Neuron (in vitro differentiated cells): ENCODE data around the gene VILL.
"Not testable (repeated sequence)": the region's sequence is repeated elsewhere in the genome, so short reads cannot be mapped to it uniquely, and the experiment has no call there.

ENCODE experiments used
- H2AFZ ChIP-seq: one replicate; pipeline ENCODE4 v1.6.1; 2013; ENCODE audit warnings: low read depth, mild to moderate bottlenecking, inconsistent platforms, low read length, moderate library complexity
- H3K27me3 ChIP-seq: one replicate; pipeline ENCODE4 v1.6.1; 2013; ENCODE audit warnings: low read length; ENCODE audit not compliant: insufficient read depth
- H3K36me3 ChIP-seq: one replicate; pipeline ENCODE4 v1.6.1; 2013; ENCODE audit warnings: low read length; ENCODE audit not compliant: insufficient read depth
- H3K4me1 ChIP-seq: one replicate; pipeline ENCODE4 v1.6.1; 2013; ENCODE audit warnings: low read length; ENCODE audit not compliant: insufficient read depth
- H3K4me3 ChIP-seq: 2 replicates; pipeline ENCODE4 v1.5.1; 2013; ENCODE audit warnings: mild to moderate bottlenecking, low read length, moderate library complexity
- H3K9me3 ChIP-seq: one replicate; pipeline ENCODE4 v1.6.1; 2013; ENCODE audit warnings: low read length

VILL gene

DNA sequence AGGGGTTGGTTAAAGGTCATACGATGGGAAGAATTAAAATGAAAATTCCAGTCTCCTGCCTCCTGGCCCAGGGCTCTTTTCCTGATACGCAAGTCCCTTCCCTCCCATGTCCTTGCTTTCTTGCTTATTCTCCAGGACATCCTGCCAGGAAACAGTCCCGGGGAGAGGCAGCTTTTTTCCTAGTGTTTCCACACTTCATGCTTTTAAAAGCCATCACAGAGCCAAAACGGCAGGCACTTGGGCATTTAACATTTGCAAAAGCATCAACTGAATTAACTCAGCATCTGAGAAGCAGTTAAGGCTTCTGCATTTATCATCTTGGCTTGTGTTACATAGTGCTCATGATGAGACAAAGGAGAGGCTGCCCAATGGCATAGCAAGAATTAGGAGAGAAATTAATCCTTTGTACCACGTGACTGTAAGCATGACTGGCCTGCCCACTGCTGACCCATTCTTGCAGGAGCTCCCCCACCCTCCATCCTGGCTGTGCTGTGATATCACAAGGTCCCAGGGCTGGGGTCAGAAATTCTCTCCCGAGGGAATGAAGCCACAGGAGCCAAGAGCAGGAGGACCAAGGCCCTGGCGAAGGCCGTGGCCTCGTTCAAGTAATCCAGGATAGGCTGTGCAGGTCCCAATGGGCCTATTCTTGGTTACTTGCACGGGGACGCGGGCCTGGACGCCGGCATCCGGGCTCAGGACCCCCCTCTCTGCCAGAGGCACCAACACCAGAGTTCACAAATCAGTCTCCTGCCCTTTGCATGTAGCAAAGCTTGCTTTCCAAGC is 21.6 kb upstream of the VILL start:
- Histone ChIP-seq H3K9me3 (peaks cover 2% of the 10 kb centered on the region), H3K36me3 (peaks cover 31% of the 10 kb centered on the region), H3K27me3 (no peaks in the 10 kb centered on the region), H2AFZ (no peak overlapping the region), H3K4me3 (no peak overlapping the region), H3K4me1 (peaks cover 7% of the 10 kb centered on the region)

DNA sequence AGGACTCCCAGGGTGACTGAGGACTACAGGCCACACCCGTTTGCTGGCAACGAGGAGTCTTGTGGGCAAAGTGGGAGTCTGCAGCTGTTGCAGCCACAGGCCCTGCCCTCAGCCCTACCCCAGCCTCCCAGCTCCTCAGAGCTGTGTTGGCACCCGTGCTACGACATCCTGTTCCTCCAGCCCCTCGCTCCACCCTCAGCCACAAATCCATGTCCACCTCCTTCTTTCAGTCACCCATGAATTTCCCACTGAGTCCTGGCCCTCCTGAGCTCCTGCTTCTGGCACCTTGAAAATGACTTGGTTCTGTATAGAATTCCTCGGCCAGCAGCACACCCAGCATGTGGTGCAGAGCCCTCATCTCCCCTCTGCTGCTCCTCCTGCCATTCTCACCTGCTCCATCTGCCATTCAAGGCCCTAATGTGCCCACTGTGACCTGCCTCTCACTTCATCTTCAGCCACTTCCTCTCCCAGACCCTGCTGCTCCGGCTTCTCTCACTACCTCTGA is 20.9 kb upstream of the VILL start:
- H2AFZ ChIP-seq, result no peak overlapping the region
- peaks cover 29% of the 10 kb centered on the region for H3K36me3 ChIP-seq
- peaks cover 2% of the 10 kb centered on the region for H3K9me3 ChIP-seq
- H3K4me3 ChIP-seq, result no peak overlapping the region
- peaks cover 7% of the 10 kb centered on the region for H3K4me1 ChIP-seq
- H3K27me3 ChIP-seq, result no peaks in the 10 kb centered on the region

DNA sequence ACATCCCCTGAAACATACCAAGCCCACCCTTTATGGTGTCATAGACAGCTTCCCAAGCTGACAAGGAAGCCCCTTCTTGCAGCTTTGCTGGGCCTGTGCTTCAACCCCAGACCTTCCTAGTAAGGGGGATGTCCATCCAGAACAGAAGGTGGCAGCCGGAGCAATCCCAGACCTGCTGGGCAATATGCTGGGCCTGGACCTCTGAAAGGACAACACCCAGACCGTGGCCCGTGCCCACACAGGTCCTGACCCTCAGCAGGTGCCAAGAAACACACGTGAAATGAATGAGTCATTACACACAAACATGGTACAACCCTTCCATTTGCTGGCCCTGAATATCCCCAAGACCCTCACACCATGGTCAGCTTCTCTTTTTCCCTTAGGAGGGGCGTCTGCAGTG is 19.8 kb upstream of the VILL start:
- Histone ChIP-seq H3K4me3 (no peak overlapping the region), H3K9me3 (peaks cover 2% of the 10 kb centered on the region), H3K4me1 (peaks cover 7% of the 10 kb centered on the region), H3K27me3 (no peaks in the 10 kb centered on the region), H3K36me3 (peaks cover 28% of the 10 kb centered on the region), H2AFZ (no peak overlapping the region)

DNA sequence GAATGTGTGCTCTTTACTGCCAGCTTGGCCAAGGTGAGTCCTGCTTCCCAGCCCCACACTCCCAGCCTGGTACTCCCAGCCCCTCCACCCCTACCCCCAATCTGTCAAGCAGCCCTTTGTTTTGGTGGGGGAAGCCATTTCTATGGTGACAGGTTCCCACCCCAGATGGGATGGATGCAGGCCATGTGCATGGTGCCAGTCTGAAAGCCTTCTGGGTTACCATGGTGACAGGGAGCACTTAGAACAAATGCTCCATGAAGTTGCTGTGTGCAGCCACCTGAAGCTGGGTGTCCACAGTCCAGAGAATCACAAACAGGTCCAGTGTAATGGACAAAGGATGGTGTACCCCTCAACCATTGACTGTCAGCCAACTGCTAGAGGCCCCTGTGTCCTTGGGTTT is 19.1 kb upstream of the VILL start:
- H2AFZ ChIP-seq, result no peak overlapping the region
- H3K27me3 ChIP-seq, result no peaks in the 10 kb centered on the region
- no peak overlapping the region for H3K4me3 ChIP-seq
- H3K4me1 ChIP-seq, result peaks cover 7% of the 10 kb centered on the region
- H3K36me3 ChIP-seq, result peaks cover 31% of the 10 kb centered on the region
- H3K9me3 ChIP-seq, result peaks cover 2% of the 10 kb centered on the region

DNA sequence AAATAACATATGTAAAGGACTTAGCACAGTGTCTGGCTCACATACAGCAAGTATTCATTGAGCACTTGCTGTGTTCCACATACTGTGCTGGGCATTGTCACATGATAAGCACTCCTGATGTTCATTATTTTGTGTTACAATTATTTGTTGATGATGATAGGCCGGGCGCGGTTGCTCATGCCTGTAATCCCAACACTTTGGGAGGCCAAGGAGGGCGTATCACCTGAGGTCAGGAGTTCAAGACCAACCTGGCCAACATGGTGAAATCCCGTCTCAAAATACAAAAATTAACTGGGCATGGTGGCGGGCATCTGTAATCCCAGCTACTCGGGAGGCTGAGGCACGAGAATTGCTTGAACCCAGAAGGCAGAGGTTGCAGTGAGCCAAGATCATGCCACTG is 18.5 kb upstream of the VILL start:
- not testable (repeated sequence) for H3K9me3 ChIP-seq, H3K4me3 ChIP-seq, H3K27me3 ChIP-seq, H3K4me1 ChIP-seq, H2AFZ ChIP-seq
- H3K36me3 ChIP-seq, result peaks cover 31% of the 10 kb centered on the region

DNA sequence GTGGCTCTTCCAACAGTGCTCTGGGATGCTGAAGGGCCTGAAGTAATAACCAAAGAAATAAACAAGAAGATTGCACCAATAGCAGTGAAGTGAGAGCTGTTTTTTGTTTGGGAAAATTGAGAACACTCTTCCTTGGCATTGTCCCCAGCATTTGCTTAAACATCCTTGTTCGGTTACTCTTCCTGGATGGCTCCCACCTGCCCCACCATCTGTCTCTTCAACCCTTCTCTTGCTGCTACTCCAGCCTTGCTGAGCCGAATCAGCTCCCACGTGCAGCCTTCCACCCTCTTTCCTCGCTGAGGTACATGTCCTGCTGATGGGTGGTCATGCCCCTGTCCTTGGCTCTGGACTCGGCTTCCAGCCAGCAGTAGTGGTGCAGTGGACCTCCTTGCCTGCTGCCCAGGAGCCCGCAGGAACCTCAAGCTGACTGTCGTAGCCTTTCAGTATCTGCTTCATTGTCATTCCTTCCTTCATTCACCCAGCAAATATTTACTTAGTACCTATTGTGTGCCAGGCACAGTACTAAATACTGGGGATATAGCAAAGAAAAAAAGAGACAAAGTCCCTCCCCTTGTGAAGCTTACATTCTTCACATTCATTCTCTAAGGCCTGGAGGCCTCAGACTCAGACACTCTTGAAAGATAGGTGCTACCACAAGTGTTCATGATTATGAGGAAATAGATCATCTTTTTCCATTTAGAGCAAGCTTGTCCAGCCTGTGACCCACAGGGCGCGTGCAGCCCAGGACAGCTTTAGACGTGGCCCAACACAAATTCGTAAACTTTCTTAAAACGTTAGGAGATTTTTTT is 17.1 kb upstream of the VILL start:
- Histone ChIP-seq H3K9me3 (peaks cover 2% of the 10 kb centered on the region), H3K4me3 (no peak overlapping the region), H3K36me3 (peaks cover 27% of the 10 kb centered on the region), H2AFZ (no peak overlapping the region), H3K27me3 (no peaks in the 10 kb centered on the region), H3K4me1 (peaks cover 7% of the 10 kb centered on the region)

DNA sequence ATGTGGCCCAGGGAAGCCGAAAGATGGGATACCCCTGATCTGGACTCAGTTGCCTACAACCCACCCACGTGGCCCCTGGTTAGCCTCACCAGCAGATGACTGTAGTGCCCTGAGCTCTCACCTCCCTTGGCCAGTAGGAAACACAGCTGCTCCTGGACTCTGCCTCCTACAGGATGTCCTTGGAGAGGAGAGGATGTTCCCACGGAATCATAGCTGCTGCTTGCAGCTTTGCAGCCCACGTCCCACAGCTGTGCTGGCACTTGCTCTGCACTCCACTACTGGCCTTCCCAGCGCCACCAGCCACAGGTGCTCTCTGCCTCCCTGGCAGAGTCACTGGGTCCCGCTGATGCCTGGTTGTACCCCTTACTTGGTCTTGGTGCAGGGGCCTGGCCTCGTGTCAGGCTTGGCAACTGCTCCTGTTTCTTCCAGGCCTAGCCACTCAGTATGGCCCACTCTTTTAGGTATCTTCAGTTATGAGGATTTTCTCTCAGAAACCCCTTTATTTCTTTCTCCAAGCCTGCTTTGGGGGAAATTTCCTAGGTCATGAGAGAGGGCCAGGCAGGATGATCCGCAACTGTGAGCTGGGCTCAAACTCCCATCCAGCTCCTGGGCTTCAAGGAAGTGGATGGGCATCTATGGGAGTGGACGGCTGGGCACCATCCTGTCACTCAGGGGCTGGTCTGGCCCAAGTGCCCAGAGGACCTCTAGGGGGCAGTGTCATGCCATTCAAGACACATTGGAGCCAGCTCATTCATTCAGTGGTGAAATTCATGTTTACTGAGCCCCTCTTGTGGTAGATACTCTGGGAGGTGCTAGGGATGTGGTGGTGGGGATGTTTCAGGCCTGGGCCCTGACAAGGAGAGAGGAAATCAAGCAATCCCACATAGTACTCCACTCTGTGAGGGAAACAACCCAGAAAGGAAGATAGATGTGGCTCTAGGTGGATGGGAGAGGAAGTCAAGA is 16.2 kb upstream of the VILL start:
- H3K9me3 ChIP-seq, result peaks cover 2% of the 10 kb centered on the region
- no peak overlapping the region for H2AFZ ChIP-seq
- no peaks in the 10 kb centered on the region for H3K27me3 ChIP-seq
- H3K4me3 ChIP-seq, result no peak overlapping the region
- peaks cover 27% of the 10 kb centered on the region for H3K36me3 ChIP-seq
- H3K4me1 ChIP-seq, result peaks cover 7% of the 10 kb centered on the region

DNA sequence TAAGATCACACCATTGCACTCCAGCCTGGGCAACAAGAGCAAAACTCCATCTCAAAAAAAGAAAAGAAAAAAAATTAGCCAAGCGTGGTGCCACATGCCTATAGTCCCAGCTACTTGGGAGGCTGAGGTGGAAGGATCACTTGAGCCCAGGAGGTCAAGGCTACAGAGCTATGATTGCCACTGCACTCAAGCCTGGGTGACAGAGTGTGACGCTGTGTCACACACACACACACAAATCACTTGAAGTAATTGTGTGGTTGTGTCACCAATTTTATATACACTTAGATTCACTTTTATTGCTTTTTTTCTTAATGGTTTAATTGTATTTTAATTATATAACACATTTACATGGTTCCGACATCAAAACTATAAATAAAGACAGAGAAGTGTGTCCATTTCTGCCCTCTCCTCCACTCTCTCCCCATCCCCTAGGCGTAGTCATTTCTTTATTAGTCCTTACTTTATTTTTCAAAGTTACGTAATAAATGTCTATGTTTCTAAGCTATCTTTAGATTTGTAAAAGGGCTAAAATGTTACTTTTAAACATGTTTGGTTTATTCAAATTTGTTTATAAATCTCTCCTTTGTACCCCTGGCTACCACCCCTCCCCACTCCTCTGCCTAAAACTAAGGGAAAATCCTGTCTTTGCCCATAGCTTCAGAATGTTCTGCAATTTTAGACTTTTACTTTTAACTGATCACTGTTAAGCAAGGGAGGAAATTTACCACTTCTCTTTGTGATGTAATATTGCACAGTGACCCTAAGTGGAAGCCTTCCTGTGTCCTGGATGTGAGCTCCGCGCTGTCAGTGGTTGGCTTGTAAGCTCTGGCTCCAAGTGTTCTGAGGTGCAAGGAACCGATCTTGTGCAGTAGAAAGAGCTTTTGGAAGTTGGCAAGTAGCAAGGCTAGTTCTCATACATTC is 10.8 kb upstream of the VILL start:
- Histone ChIP-seq H3K4me3 (no peak overlapping the region), H2AFZ (no peak overlapping the region), H3K9me3 (no peaks in the 10 kb centered on the region), H3K36me3 (peaks cover 28% of the 10 kb centered on the region), H3K27me3 (no peaks in the 10 kb centered on the region), H3K4me1 (no peaks in the 10 kb centered on the region)

DNA sequence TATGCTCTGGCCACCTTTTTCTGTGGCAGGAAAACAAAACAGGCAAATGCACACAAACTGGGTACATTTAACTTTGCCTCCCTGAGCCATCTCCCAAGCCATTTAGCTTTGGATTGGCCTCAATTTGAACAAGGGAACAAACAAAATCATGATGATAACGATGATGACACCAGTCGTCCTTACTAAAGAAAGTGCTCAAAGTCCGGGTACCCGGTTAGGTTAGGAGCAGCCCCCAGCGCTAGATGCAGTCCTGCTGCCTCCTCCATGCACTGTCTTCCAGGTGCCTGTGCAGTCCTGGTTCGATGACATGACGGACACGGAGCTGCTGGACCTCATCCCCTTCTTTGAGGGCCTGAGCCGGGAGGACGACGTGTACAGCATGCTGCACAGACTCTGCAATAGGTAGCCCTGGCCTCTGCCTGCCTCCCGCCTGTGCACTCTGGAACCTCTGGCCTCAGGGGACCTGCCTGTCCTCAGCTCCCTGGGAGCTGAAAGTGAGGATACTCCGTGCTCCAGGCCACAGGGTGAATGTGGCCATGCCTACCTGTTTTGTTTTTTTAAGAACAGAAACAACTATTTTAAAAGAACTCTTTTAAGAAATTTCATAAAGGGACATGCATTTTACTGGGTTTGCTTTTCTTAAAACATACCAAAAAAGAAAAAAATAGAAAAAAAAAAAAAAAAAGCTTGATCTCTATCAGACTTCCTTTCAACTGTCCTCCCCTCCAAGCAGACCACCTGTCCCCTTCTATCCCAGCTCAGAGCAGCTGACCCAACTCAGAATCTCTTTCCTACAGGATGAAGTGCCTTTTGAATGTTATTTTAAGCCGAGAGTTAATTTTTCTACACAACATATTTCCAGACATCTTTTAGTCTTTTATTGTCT is 9.9 kb upstream of the VILL start:
- H3K9me3 ChIP-seq, result no peaks in the 10 kb centered on the region
- H3K36me3 ChIP-seq, result peaks cover 25% of the 10 kb centered on the region
- H3K4me3 ChIP-seq, result no peak overlapping the region
- no peak overlapping the region for H2AFZ ChIP-seq
- no peaks in the 10 kb centered on the region for H3K4me1 ChIP-seq
- no peaks in the 10 kb centered on the region for H3K27me3 ChIP-seq

DNA sequence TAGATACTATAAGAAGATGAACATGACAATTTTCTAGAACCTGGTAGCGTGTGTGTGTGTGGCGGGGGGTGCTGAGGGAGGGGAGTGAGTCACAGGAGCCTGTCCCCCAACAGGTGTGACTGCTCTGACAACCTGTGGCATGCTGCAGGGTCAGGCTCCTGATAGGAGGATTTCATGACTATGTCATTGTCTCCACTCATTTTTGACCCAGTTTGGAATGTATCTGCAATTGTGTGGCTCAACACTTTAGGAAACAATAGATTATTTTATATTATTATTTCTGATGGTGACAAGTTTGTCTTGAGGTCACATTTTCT is 9.3 kb upstream of the VILL start:
- H3K4me3 ChIP-seq, result no peak overlapping the region
- H3K4me1 ChIP-seq, result no peaks in the 10 kb centered on the region
- no peaks in the 10 kb centered on the region for H3K9me3 ChIP-seq
- H2AFZ ChIP-seq, result no peak overlapping the region
- H3K27me3 ChIP-seq, result no peaks in the 10 kb centered on the region
- H3K36me3 ChIP-seq, result peaks cover 19% of the 10 kb centered on the region

DNA sequence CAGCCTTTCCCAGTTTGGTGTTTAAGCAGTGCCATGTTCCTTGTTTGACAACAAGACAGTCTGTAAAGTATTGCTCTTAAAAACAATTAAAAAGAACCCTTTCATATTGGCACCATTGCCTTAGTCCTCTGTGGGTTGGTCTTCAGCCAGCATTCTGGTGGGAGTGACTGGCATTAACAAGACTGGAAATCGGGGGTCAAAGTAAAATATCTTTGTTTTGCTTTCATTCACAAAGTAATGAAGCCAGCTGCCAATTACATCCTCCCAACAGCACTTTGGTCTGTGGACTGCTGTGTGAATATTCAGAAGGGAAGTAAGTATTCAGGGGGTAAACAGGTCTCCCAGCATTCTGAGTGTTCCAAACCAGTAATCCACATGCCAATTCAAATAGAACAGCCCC is 8.3 kb upstream of the VILL start:
- H2AFZ ChIP-seq, result no peak overlapping the region
- no peak overlapping the region for H3K4me3 ChIP-seq
- no peaks in the 10 kb centered on the region for H3K9me3 ChIP-seq
- no peaks in the 10 kb centered on the region for H3K4me1 ChIP-seq
- H3K36me3 ChIP-seq, result peaks cover 19% of the 10 kb centered on the region
- no peaks in the 10 kb centered on the region for H3K27me3 ChIP-seq
